ENCODE results near the gene OR6C70. TPM values are rescaled to one million over a fixed set of nuclear protein-coding genes. Genes with fewer than 3 reads are reported as not detected.

The OR6C70 gene
- total and polyA plus RNA-seq, 2 of the 4 experiments (the other 2 are of a cell fraction), result not detected

DNA sequence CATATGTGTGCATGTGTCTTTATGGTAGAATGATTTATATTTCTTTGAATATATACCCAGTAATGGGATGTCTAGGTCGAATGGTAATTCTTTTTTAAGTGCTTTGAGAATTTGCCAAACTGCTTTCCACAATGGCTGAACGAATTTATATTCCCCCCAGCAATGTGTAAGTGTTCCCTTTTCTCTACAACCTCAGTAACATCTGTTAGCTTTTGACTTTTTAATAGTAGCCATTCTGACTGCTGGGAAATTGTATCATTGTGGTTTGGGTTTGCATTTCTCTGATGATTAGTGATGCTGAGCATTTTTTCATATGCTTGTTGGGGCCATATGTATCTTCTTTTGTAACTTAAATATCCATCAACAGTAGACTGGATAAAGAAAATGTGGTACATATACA lies 31.7 kb upstream of the OR6C70 start:
- H3K23ac ChIP-seq (ENCODE audit: low read depth, low read length), result no peak overlapping the region
- no peaks in the 10 kb centered on the region for H3K9me3 ChIP-seq (ENCODE audit: control insufficient read depth, insufficient read depth, low read length)
- no peak overlapping the region for H3K14ac ChIP-seq (replicated peaks; ENCODE audit: low read depth, low read length)
- no peak overlapping the region for H4K5ac ChIP-seq (ENCODE audit: low read depth, low read length)
- dilution Hi-C loops (cut with HindIII; ENCODE audit: low sequenced_read_pairs, unreplicated experiment), result no loop called here
- H3K4me3 ChIP-seq (ENCODE audit: insufficient read depth, low read depth, low read length), result no peak overlapping the region
- H2BK5ac ChIP-seq (ENCODE audit: low read depth, low read length, poor library complexity, severe bottlenecking), result no peak overlapping the region
- CTCF ChIA-PET, result no interaction called here
- H2BK20ac ChIP-seq (ENCODE audit: low read depth, low read length), result no peak overlapping the region
- no CpG with 5 or more reads among the region's 2 CpGs for WGBS, 2 experiments (ENCODE audit: extremely low coverage in 2 of 2, insufficient read length in 1 of 2)
- no peaks in the 10 kb centered on the region for H3K9me1 ChIP-seq (ENCODE audit: insufficient read depth, low read length)
- POLR2A ChIA-PET (ENCODE audit: unreplicated experiment), result no interaction called here
- H3K79me1 ChIP-seq (ENCODE audit: low read depth in 1 of 2, low read length in 2 of 2), result no peaks in the 10 kb centered on the region
- BruUV-seq (replicated peaks), result no TSS peak
- TF ChIP-seq SMC3 (IDR thresholded peaks at IDR 0.05; ENCODE audit: low read depth, low read length) (no peak), FOS (IDR thresholded peaks at IDR 0.05; ENCODE audit: low read depth, low read length) (no peak), RFX5 (IDR thresholded peaks at IDR 0.05; ENCODE audit: low read depth, low read length) (no peak), CEBPB (IDR thresholded peaks at IDR 0.05; ENCODE audit: low read depth, low read length) (no peak)
- TF ChIP-seq, protein P1, sequence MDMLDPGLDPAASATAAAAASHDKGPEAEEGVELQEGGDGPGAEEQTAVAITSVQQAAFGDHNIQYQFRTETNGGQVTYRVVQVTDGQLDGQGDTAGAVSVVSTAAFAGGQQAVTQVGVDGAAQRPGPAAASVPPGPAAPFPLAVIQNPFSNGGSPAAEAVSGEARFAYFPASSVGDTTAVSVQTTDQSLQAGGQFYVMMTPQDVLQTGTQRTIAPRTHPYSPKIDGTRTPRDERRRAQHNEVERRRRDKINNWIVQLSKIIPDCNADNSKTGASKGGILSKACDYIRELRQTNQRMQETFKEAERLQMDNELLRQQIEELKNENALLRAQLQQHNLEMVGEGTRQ (IDR thresholded peaks at IDR 0.05; ENCODE audit: low read depth, low read length), result no peak
- no peak overlapping the region for H4K8ac ChIP-seq (ENCODE audit: low read depth in 2 of 2, low read length in 2 of 2)
- H3K56ac ChIP-seq (ENCODE audit: extremely low read depth, insufficient read depth, low read length), result no peak overlapping the region
- H2AK9ac ChIP-seq (replicated peaks; ENCODE audit: low read depth, low read length, poor library complexity), result no peak overlapping the region
- no peak overlapping the region for H4K91ac ChIP-seq (ENCODE audit: insufficient read depth, low read depth, low read length)
- no peaks in the 10 kb centered on the region for H3K36me3 ChIP-seq (ENCODE audit: control insufficient read depth, insufficient read depth, low read length)
- in situ Hi-C loops (cut with MboI; ENCODE audit: low sequenced_read_pairs), result no loop called here
- no peaks in the 10 kb centered on the region for H4K20me1 ChIP-seq (ENCODE audit: insufficient read depth, low read length)
- H2BK120ac ChIP-seq (ENCODE audit: low read depth, low read length), result no peak overlapping the region
- H3K4ac ChIP-seq (ENCODE audit: low read depth, low read length), result no peak overlapping the region
- H2BK15ac ChIP-seq (ENCODE audit: low read depth, low read length), result no peak overlapping the region
- H2AFZ ChIP-seq (replicated peaks; ENCODE audit: low read length, poor library complexity), result no peak overlapping the region
- no peaks in the 10 kb centered on the region for H3K27me3 ChIP-seq (ENCODE audit: control insufficient read depth, insufficient read depth, low read length)
- intact Hi-C loops (cut with micrococcal nuclease), result no loop called here
- H3K4me1 ChIP-seq (ENCODE audit: control insufficient read depth, insufficient read depth, low read length), result no peaks in the 10 kb centered on the region
- H3K27ac ChIP-seq (ENCODE audit: insufficient read depth, low read length), result no peak overlapping the region
- DNase-seq (no peak), ATAC-seq (ENCODE audit: low read depth) (no peak)
- no peak overlapping the region for H3K18ac ChIP-seq (ENCODE audit: low read depth, low read length)
- H3K9ac ChIP-seq (ENCODE audit: low read depth, low read length), result no peak overlapping the region
- H2AK5ac ChIP-seq (ENCODE audit: low read depth, low read length), result no peak overlapping the region
- no peak overlapping the region for H3K4me2 ChIP-seq (ENCODE audit: low read depth, low read length)
